Small intestine (tissue), 16 donors: ENCODE results near the gene PRODH2. TPM values are rescaled to one million over a fixed set of nuclear protein-coding genes. Genes with fewer than 3 reads are reported as not detected.
A peak's percentile ranks its signal among the peaks of the same experiment; 100 is the strongest.

Source experiments
- DNase-seq, 2 donors: peaks; one replicate each; pipeline versions ENCODE4 v3.0.0 to v3.0.0-alpha.2; 2013
- FAIRE-seq: peaks from 2 replicates; lab custom pipeline; 2012; peaks lifted over from hg19 to GRCh38; lab: Jason Lieb, UNC
- H3K27ac ChIP-seq, 3 donors: one replicate each; pipeline ENCODE4 v1.5.1; 2013; ENCODE audit warnings: low read length in 2 of 3, mild to moderate bottlenecking in 2 of 3, control low read depth in 1 of 3, inconsistent platforms in 1 of 3, low read depth in 1 of 3, moderate library complexity in 1 of 3
- H3K27me3 ChIP-seq, 3 donors: one replicate each; pipeline ENCODE4 v1.6.1; 2013; ENCODE audit warnings: low read length in 3 of 3, inconsistent platforms in 1 of 3; ENCODE audit not compliant: control insufficient read depth in 3 of 3, insufficient read depth in 3 of 3
- H3K36me3 ChIP-seq, 3 donors: one replicate each; pipeline ENCODE4 v1.6.1; 2013; ENCODE audit warnings: low read length in 3 of 3, inconsistent platforms in 1 of 3, low read depth in 1 of 3, mild to moderate bottlenecking in 1 of 3, moderate library complexity in 1 of 3; ENCODE audit not compliant: control insufficient read depth in 3 of 3, insufficient read depth in 2 of 3
- H3K4me1 ChIP-seq, 3 donors: one replicate each; pipeline ENCODE4 v1.6.1; 2013; ENCODE audit warnings: low read length in 2 of 3, inconsistent platforms in 1 of 3, low read depth in 1 of 3, mild to moderate bottlenecking in 1 of 3, moderate library complexity in 1 of 3; ENCODE audit not compliant: control insufficient read depth in 3 of 3, insufficient read depth in 2 of 3
- H3K4me3 ChIP-seq, 3 donors: one replicate each; pipeline ENCODE4 v1.5.1; 2013; ENCODE audit warnings: low read length in 3 of 3, control low read depth in 1 of 3, inconsistent platforms in 1 of 3, low read depth in 1 of 3, mild to moderate bottlenecking in 1 of 3, moderate library complexity in 1 of 3
- H3K9me3 ChIP-seq, 2 donors: one replicate each; pipeline ENCODE4 v1.6.1; 2013; ENCODE audit warnings: low read depth in 1 of 2, low read length in 1 of 2; ENCODE audit not compliant: control insufficient read depth in 2 of 2, insufficient read depth in 1 of 2
- WGBS, 3 donors: extraction: QIAGEN DNeasy Blood & Tissue Kit; methylation state at CpG; one replicate each; pipeline ENCODE4 v1.1.7; 2013; 5-methylcytosine and 5-hydroxymethylcytosine counted together
- long read RNA-seq, 10 donors: transcript quantifications; one replicate each; lab custom pipeline, GENCODE V29; 2026
- polyA plus RNA-seq, 4 donors: library from polyadenylated mRNA; stranded (reverse) in 3 of 4; unstranded in 1 of 4; fragments of 200-250 nt in 3 of 4; fragments of 120-200 nt in 1 of 4; gene quantifications; one replicate each; pipeline versions ENCODE4 v1.2.1 to v1.2.3, GENCODE V29; 2013
- donor health status: healthy with polysubstance abuse.
- donor health status: control.
- donor health status: control.
- donor health status: Bipolar disorder and iron deficiency.
- donor health status: healthy.

The PRODH2 gene, protein sequence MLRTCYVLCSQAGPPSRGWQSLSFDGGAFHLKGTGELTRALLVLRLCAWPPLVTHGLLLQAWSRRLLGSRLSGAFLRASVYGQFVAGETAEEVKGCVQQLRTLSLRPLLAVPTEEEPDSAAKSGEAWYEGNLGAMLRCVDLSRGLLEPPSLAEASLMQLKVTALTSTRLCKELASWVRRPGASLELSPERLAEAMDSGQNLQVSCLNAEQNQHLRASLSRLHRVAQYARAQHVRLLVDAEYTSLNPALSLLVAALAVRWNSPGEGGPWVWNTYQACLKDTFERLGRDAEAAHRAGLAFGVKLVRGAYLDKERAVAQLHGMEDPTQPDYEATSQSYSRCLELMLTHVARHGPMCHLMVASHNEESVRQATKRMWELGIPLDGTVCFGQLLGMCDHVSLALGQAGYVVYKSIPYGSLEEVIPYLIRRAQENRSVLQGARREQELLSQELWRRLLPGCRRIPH
- polyA plus RNA-seq, result under 1 TPM in 2 of 4 donors, not detected in 2; 0.24 to 0.54 TPM
- long read RNA-seq, donor 1, result 0 reads
- long read RNA-seq, donor 2, result 0 reads
- long read RNA-seq, donor 3, partial matches to known transcripts, result 0 of 1 reads
- long read RNA-seq, donor 3, other reads (novel, unspliced or antisense), result 0 of 1 reads
- long read RNA-seq, donor 4, result 0 reads
- long read RNA-seq, donor 5, result 0 reads
- long read RNA-seq, donor 6, result 0 reads
- long read RNA-seq, donor 7, result 0 reads
- long read RNA-seq, donor 8, result 0 reads
- long read RNA-seq, donor 9, result 0 reads
- long read RNA-seq, donor 10, result 0 reads

DNA sequence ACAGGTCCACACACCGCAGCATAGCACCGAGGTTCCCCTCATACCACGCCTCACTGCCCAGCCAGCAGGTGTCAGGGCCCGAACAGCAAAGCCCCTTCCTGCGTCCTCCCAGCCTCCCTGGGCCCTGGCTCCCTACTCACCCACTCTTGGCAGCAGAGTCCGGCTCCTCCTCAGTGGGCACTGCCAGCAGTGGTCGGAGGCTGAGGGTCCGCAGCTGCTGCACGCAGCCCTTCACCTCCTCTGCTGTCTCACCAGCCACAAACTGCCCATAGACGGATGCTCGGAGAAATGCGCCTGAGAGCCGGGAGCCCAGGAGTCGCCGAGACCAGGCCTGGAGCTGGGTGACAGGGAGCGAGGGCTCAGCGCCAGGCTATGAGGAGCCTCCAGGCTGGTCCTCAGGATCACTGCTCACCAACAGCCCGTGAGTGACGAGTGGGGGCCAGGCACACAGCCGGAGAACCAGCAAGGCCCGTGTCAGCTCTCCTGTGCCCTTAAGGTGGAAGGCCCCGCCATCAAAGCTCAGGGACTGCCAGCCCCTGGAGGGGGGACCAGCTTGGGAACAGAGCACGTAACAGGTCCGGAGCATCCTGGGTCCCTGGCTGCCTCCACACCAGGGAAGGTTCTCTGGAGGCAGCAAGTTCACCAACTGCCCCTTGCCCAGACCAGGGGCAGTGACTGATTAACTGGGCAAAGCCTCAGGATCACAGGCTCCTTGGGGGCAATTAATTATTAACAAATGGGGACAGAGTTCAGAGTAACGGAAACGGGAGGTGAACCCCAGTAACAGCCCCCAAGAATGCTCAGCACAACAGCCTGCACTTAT, at the start of gene PRODH2:
Gene PRODH2, minus strand, starts transcription at position 626 of the 823 bp plus-strand sequence. Its CDS starts 40 bp downstream, at position 586.
- peak; percentile 25 to 58 for DNase-seq
- H3K4me1 ChIP-seq, result peaks cover 0 to 10% (median 0%) of the 10 kb centered on the region in 3 donors
- H3K36me3 ChIP-seq, result no peaks in the 10 kb centered on the region
- H3K27ac ChIP-seq, result no peak within 1 kb of the TSS
- no peaks in the 10 kb centered on the region for H3K27me3 ChIP-seq
- no peak for FAIRE-seq
- 48 to 68% (median 54%) methylated on average over 26 of the region's 26 CpGs for WGBS, 3 donors
- no peak within 1 kb of the TSS for H3K4me3 ChIP-seq
- no peaks in the 10 kb centered on the region for H3K9me3 ChIP-seq

DNA sequence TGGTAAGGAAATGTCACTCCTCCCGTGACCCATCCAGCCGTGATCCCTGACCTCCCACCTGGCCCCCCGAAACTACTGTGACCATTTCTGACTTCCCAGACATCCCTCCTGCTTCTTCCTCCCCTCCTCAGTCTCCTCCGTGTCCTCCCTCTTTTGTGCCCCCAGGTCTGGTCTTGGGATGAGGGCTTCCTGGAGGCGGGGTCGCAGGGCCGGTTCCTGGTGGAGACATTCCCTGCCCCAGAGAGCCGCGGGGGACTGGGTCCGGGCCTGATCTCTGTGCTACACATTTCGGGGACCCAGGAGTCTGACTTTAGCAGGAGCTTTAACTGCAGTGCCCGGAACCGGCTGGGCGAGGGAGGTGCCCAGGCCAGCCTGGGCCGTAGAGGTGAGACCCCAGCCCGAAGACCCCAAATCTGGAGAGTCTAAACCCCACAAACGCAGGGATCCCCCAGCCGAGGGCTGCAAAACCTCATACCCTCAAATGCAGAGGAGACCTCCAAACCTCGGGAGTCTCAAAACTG, 49.1 kb upstream of the PRODH2 start:
- Histone ChIP-seq H3K4me3 (no peak overlapping the region), H3K36me3 (no peaks in the 10 kb centered on the region), H3K27me3 (peaks cover 3 to 69% (median 25%) of the 10 kb centered on the region in 3 donors), H3K27ac (no peak overlapping the region), H3K9me3 (peaks cover 0 to 5% of the 10 kb centered on the region in 2 donors), H3K4me1 (peaks cover 0 to 4% (median 0%) of the 10 kb centered on the region in 3 donors)
- no peak for DNase-seq
- 46 to 54% (median 54%) methylated on average over 18 to 19 of the region's 19 CpGs for WGBS, 3 donors
- FAIRE-seq, result no peak

DNA sequence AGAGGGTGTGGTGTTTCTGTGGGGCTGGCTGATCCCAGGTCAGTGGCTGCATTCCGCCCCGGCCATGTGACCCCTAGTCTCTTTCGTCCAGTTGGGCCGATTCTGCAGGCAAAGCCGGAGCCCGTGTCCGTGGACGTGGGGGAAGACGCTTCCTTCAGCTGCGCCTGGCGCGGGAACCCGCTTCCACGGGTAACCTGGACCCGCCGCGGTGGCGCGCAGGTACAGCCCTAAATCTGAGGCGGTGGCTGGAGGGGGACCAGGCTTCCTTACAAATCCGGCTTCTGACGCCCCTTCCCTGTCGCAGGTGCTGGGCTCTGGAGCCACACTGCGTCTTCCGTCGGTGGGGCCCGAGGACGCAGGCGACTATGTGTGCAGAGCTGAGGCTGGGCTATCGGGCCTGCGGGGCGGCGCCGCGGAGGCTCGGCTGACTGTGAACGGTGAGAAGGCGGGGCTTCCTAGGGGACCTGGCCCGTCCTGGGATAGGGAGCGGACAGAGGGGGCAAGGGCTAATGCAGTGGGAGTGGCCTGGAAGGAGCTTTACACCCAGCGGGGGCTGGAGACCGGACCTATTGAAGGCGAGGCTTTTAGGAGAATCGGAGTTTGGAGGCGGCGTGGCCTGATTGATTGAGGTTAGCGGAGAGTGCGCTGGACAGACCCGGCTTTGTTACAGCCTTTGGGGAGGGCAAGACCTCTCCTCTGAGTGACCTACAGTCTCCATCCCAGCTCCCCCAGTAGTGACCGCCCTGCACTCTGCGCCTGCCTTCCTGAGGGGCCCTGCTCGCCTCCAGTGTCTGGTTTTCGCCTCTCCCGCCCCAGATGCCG, 48.4 kb upstream of the PRODH2 start:
- DNase-seq (peak; percentile 14 to 35), FAIRE-seq (no peak)
- peaks cover 0 to 5% (median 4%) of the 10 kb centered on the region in 3 donors for H3K4me1 ChIP-seq
- H3K27me3 ChIP-seq, result peaks cover 3 to 70% (median 25%) of the 10 kb centered on the region in 3 donors
- no peaks in the 10 kb centered on the region for H3K36me3 ChIP-seq
- H3K27ac ChIP-seq, result no peak overlapping the region
- WGBS, 3 donors, result 12 to 30% (median 25%) methylated on average over 53 to 55 of the region's 55 CpGs
- H3K4me3 ChIP-seq, result no peak overlapping the region
- H3K9me3 ChIP-seq, result peaks cover 0 to 5% of the 10 kb centered on the region in 2 donors

DNA sequence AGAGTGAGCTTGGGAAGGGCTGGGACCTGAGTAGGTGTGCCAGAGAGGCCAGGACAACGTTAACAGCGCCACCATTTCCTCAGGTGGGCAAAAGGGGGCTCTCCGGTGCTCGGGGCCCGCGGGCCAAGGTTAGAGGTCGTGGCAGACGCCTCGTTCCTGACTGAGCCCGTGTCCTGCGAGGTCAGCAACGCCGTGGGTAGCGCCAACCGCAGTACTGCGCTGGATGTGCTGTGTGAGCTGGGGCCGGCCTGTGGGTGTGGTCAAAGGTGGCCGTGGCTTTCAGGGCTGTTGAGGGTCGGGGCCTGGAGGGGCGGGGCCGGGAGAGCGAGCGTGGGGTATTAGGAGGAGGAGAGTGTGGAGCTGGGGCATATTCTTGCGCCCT, 47.8 kb upstream of the PRODH2 start:
- no peak overlapping the region for H3K27ac ChIP-seq
- H3K27me3 ChIP-seq, result peaks cover 3 to 70% (median 25%) of the 10 kb centered on the region in 3 donors
- DNase-seq (no peak), FAIRE-seq (no peak)
- peaks cover 0 to 9% (median 4%) of the 10 kb centered on the region in 3 donors for H3K4me1 ChIP-seq
- H3K9me3 ChIP-seq, result peaks cover 0 to 5% of the 10 kb centered on the region in 2 donors
- no peaks in the 10 kb centered on the region for H3K36me3 ChIP-seq
- 17 to 20% (median 20%) methylated on average over 22 to 24 of the region's 24 CpGs for WGBS, 3 donors
- H3K4me3 ChIP-seq, result no peak overlapping the region

DNA sequence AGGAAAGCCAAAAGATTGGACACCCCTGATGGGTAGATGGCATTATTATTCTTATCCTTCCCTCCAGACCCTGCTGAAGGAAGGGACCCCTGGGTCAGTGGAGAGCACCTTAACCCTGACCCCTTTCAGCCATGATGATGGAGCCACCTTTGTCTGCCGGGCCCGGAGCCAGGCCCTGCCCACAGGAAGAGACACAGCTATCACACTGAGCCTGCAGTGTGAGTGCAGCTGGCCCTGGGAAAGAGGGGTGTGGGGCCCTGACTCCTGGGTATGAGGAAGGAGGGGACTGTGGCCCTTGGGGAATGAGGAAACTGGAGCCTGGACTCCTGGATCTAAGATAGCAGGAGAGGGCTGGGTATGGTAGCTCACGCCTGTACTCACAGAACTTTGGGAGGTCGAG, 46.8 kb upstream of the PRODH2 start:
- H3K27ac ChIP-seq, result no peak overlapping the region
- H3K4me1 ChIP-seq, result peaks cover 0 to 9% (median 4%) of the 10 kb centered on the region in 3 donors
- no peak overlapping the region for H3K4me3 ChIP-seq
- peaks cover 3 to 79% (median 30%) of the 10 kb centered on the region in 3 donors for H3K27me3 ChIP-seq
- no peaks in the 10 kb centered on the region for H3K36me3 ChIP-seq
- peaks cover 0 to 5% of the 10 kb centered on the region in 2 donors for H3K9me3 ChIP-seq
- no peak for FAIRE-seq
- WGBS, 3 donors, result 15 to 52% (median 31%) methylated on average over 4 of the region's 4 CpGs
- DNase-seq, result peak in 1 of 2 donors; percentile 25

DNA sequence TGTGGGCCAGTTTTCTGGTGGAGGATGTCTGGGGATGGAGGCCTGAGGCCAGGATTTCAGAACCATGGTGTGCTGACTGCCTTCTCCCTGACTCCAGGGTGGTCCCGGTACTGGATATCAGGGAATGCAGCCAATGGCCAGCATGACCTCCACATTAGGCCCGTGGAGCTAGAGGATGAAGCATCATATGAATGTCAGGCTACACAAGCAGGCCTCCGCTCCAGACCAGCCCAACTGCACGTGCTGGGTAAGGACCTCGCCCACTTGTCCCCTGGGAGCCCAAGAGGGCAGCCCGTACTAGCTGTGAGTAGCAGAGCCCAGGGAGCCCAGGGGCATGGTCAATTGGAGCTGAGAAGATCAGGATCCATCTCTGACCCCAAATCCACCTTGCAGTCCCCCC, 45.7 kb upstream of the PRODH2 start:
- DNase-seq, result no peak
- H3K4me1 ChIP-seq, result peaks cover 0 to 9% (median 4%) of the 10 kb centered on the region in 3 donors
- no peak overlapping the region for H3K4me3 ChIP-seq
- H3K9me3 ChIP-seq, result peaks cover 0 to 5% of the 10 kb centered on the region in 2 donors
- H3K27me3 ChIP-seq, result peaks cover 3 to 80% (median 30%) of the 10 kb centered on the region in 3 donors
- no peak for FAIRE-seq
- H3K36me3 ChIP-seq, result no peaks in the 10 kb centered on the region
- H3K27ac ChIP-seq, result no peak overlapping the region
- 78 to 85% (median 81%) methylated on average over 6 of the region's 6 CpGs for WGBS, 3 donors

DNA sequence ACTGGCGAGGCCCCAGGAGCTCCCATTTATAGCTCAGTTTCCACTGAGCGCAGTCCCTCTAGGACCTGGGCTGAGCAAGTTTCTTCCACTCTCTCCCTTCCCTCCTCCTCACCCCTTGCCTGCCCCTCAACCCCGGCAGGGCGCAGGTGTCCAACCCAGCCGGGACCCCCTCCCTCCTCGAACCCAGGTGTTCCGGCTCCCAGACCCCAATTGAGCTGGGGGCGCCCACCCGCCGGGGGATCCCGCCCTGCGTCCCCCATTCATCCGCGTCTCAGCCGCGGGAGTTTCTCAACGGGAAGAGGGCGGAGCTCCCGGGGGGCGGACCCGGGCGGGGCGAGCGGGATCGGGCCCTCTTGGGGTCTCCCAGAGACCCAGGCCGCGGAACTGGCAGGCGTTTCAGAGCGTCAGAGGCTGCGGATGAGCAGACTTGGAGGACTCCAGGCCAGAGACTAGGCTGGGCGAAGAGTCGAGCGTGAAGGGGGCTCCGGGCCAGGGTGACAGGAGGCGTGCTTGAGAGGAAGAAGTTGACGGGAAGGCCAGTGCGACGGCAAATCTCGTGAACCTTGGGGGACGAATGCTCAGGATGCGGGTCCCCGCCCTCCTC, 44.0 kb upstream of the PRODH2 start, which contains the start of gene KIRREL2:
Gene KIRREL2, plus strand, starts transcription at position 366 of the 604 bp plus-strand sequence. Its CDS starts 209 bp downstream, at position 575.
- no peak for FAIRE-seq
- Histone ChIP-seq H3K36me3 (no peaks in the 10 kb centered on the region), H3K27me3 (peaks cover 3 to 77% (median 28%) of the 10 kb centered on the region in 3 donors), H3K9me3 (peaks cover 0 to 5% of the 10 kb centered on the region in 2 donors), H3K4me3 (peak within 1 kb of the TSS in 2 of 3 donors; percentile 21 to 35), H3K4me1 (peaks cover 0 to 9% (median 4%) of the 10 kb centered on the region in 3 donors), H3K27ac (no peak within 1 kb of the TSS)
- 1 to 4% (median 2%) methylated on average over 37 to 42 of the region's 42 CpGs for WGBS, 3 donors
- DNase-seq, result peak in 1 of 2 donors; percentile 53
